ENCODE data around the gene FUT3. TPM values are rescaled to one million over a fixed set of nuclear protein-coding genes. Genes with fewer than 3 reads are reported as not detected.
"Not testable (repeated sequence)": the region's sequence is repeated elsewhere in the genome, so short reads cannot be mapped to it uniquely, and the experiment has no call there.

FUT3 gene
- total RNA-seq, 2 experiments from 2014 or later = not detected

- H3K27ac Mint-ChIP-seq; DNase-seq; ATAC-seq (ENCODE audit: low read depth); H3K36me3 Mint-ChIP-seq; H3K27me3 Mint-ChIP-seq; H3K9me3 Mint-ChIP-seq; H3K4me1 Mint-ChIP-seq; H3K4me3 Mint-ChIP-seq: not testable (repeated sequence)
- POLR2A ChIA-PET = interaction anchor here (0.7 kb wide), 1 partner anchor 29 kb away, joined by 5 read pairs; no protein-coding TSS in a partner anchor
Observed at GRCh38 chr19:5874496-5874895, 23.2 kb upstream of the FUT3 start.

GRCh38 chr19:5873617-5874199 is 22.5 kb upstream of the FUT3 start:
- no peak for ATAC-seq (ENCODE audit: low read depth)
- Mint-ChIP-seq H3K4me3 (no peak overlapping the region), H3K27me3 (peaks cover 2% of the 10 kb centered on the region), H3K4me1 (peaks cover 3% of the 10 kb centered on the region), H3K9me3 (no peaks in the 10 kb centered on the region), H3K36me3 (no peaks in the 10 kb centered on the region), H3K27ac (no peak overlapping the region)
- POLR2A ChIA-PET = no interaction called here
- no peak for DNase-seq

- no peak overlapping the region for H3K27ac Mint-ChIP-seq
- H3K9me3 Mint-ChIP-seq = no peaks in the 10 kb centered on the region
- DNase-seq = no peak
Observed at GRCh38 chr19:5870986-5871394, 19.7 kb upstream of the FUT3 start.

GRCh38 chr19:5867201-5868136 is 16.2 kb upstream of the FUT3 start:
- ATAC-seq (ENCODE audit: low read depth) = no peak
- no peaks in the 10 kb centered on the region for H3K27me3 Mint-ChIP-seq
- no peaks in the 10 kb centered on the region for H3K36me3 Mint-ChIP-seq
- no peaks in the 10 kb centered on the region for H3K4me1 Mint-ChIP-seq
- POLR2A ChIA-PET = no interaction called here
- no peak for DNase-seq
- H3K27ac Mint-ChIP-seq = no peak overlapping the region
- no peak overlapping the region for H3K4me3 Mint-ChIP-seq
- H3K9me3 Mint-ChIP-seq = no peaks in the 10 kb centered on the region

More at GRCh38 chr19:5870986-5871394, 19.7 kb upstream of the FUT3 start:
- H3K27me3 Mint-ChIP-seq = no peaks in the 10 kb centered on the region
- no peak overlapping the region for H3K4me3 Mint-ChIP-seq
- H3K36me3 Mint-ChIP-seq = no peaks in the 10 kb centered on the region
- ATAC-seq (ENCODE audit: low read depth) = no peak
- POLR2A ChIA-PET = interaction anchor here (0.7 kb wide), 1 partner anchor 32 kb away, joined by 3 read pairs; the partner anchor contains the start of gene FUT6
- H3K4me1 Mint-ChIP-seq = peaks cover 3% of the 10 kb centered on the region

GRCh38 chr19:5865772-5866171 is 14.5 kb upstream of the FUT3 start:
- ATAC-seq (ENCODE audit: low read depth) = no peak
- Mint-ChIP-seq H3K27ac (no peak overlapping the region), H3K4me1 (no peaks in the 10 kb centered on the region), H3K4me3 (no peak overlapping the region), H3K36me3 (no peaks in the 10 kb centered on the region), H3K9me3 (no peaks in the 10 kb centered on the region), H3K27me3 (no peaks in the 10 kb centered on the region)
- POLR2A ChIA-PET = no interaction called here
- DNase-seq = no peak

- no peak overlapping the region for H3K4me3 Mint-ChIP-seq
- no peaks in the 10 kb centered on the region for H3K36me3 Mint-ChIP-seq
- H3K27ac Mint-ChIP-seq = no peak overlapping the region
- no peaks in the 10 kb centered on the region for H3K9me3 Mint-ChIP-seq
- DNase-seq (no peak), ATAC-seq (ENCODE audit: low read depth) (no peak)
- POLR2A ChIA-PET = no interaction called here
- H3K4me1 Mint-ChIP-seq = no peaks in the 10 kb centered on the region
- H3K27me3 Mint-ChIP-seq = no peaks in the 10 kb centered on the region
Observed at GRCh38 chr19:5864725-5865486, 13.7 kb upstream of the FUT3 start.

GRCh38 chr19:5864013-5864720 is 12.9 kb upstream of the FUT3 start:
- POLR2A ChIA-PET = no interaction called here
- Mint-ChIP-seq H3K27me3 (no peaks in the 10 kb centered on the region), H3K9me3 (no peaks in the 10 kb centered on the region), H3K36me3 (no peaks in the 10 kb centered on the region), H3K27ac (no peak overlapping the region), H3K4me3 (no peak overlapping the region), H3K4me1 (no peaks in the 10 kb centered on the region)
- no peak for ATAC-seq (ENCODE audit: low read depth)
- no peak for DNase-seq

- no peak for ATAC-seq (ENCODE audit: low read depth)
- Mint-ChIP-seq H3K9me3 (no peaks in the 10 kb centered on the region), H3K4me3 (no peak overlapping the region)
Observed at GRCh38 chr19:5863030-5863665, 11.9 kb upstream of the FUT3 start.

GRCh38 chr19:5857203-5858081 is 6.2 kb upstream of the FUT3 start:
- DNase-seq (no peak), ATAC-seq (ENCODE audit: low read depth) (no peak)
- H3K4me1 Mint-ChIP-seq = peaks cover 6% of the 10 kb centered on the region
- no peaks in the 10 kb centered on the region for H3K9me3 Mint-ChIP-seq
- H3K4me3 Mint-ChIP-seq = no peak overlapping the region
- POLR2A ChIA-PET = interaction anchor here (1.1 kb wide), 1 partner anchor 30 kb away, joined by 3 read pairs; no protein-coding TSS in a partner anchor
- peaks cover under 1% of the 10 kb centered on the region for H3K27me3 Mint-ChIP-seq
- no peaks in the 10 kb centered on the region for H3K36me3 Mint-ChIP-seq
- no peak overlapping the region for H3K27ac Mint-ChIP-seq

More at GRCh38 chr19:5863030-5863665, 11.9 kb upstream of the FUT3 start:
- H3K27ac Mint-ChIP-seq = peak overlapping the region; percentile 63
- H3K4me1 Mint-ChIP-seq = no peaks in the 10 kb centered on the region
- no peaks in the 10 kb centered on the region for H3K36me3 Mint-ChIP-seq
- DNase-seq = no peak
- POLR2A ChIA-PET = no interaction called here
- H3K27me3 Mint-ChIP-seq = no peaks in the 10 kb centered on the region

- DNase-seq; POLR2A ChIA-PET; H3K27ac Mint-ChIP-seq; H3K36me3 Mint-ChIP-seq; H3K9me3 Mint-ChIP-seq; ATAC-seq (ENCODE audit: low read depth); H3K27me3 Mint-ChIP-seq; H3K4me3 Mint-ChIP-seq; H3K4me1 Mint-ChIP-seq: not testable (repeated sequence)
Observed at GRCh38 chr19:5855151-5855550, 3.9 kb upstream of the FUT3 start.

- H3K9me3 Mint-ChIP-seq; H3K36me3 Mint-ChIP-seq; ATAC-seq (ENCODE audit: low read depth); POLR2A ChIA-PET; H3K4me1 Mint-ChIP-seq; H3K4me3 Mint-ChIP-seq; DNase-seq; H3K27ac Mint-ChIP-seq; H3K27me3 Mint-ChIP-seq: not testable (repeated sequence)
Observed at GRCh38 chr19:5854121-5854520, 2.9 kb upstream of the FUT3 start.

- no peak overlapping the region for H3K4me3 Mint-ChIP-seq
- DNase-seq (no peak), ATAC-seq (ENCODE audit: low read depth) (no peak)
- H3K27ac Mint-ChIP-seq = peak overlapping the region; percentile 3
- peaks cover 2% of the 10 kb centered on the region for H3K27me3 Mint-ChIP-seq
- POLR2A ChIA-PET = no interaction called here
- H3K4me1 Mint-ChIP-seq = peaks cover 8% of the 10 kb centered on the region
- H3K36me3 Mint-ChIP-seq = no peaks in the 10 kb centered on the region
- no peaks in the 10 kb centered on the region for H3K9me3 Mint-ChIP-seq
Observed at GRCh38 chr19:5850743-5851293, 431 bp downstream of the FUT3 start.
